A549 (cell line): ENCODE results near the gene AAMP. TPM values are rescaled to one million over a fixed set of nuclear protein-coding genes. Genes with fewer than 3 reads are reported as not detected.

ENCODE experiments used
- ATAC-seq, 2 experiments: fragments of 200-7000 bp in 1 of 2; fragments of >200 bp in 1 of 2; cut with Nextera tagmentation in 1 of 2; cut with Tn5 transposase in 1 of 2; 3 replicates each; pipeline versions ENCODE4 v1.8.0 to v1.9.1; 2018 to 2020; ENCODE audit warnings: mild to moderate bottlenecking in 1 of 2, moderate library complexity in 1 of 2
- CTCF ChIA-PET: fragments of 300-600 bp; sonication (Branson Sonifier 250); formaldehyde crosslinking; extraction: SDS; loops from one replicate; lab custom pipeline; 2021; ENCODE audit warnings: antibody characterized with exemption, inconsistent platforms; lab: Yijun Ruan, JAX
- POLR2A ChIA-PET: fragments of 350-600 bp; formaldehyde crosslinking; extraction: SDS; loops from one replicate; lab custom pipeline; 2021; ENCODE audit warnings: antibody characterized with exemption, inconsistent platforms; lab: Yijun Ruan, JAX
- DNase-seq, 2 experiments: peaks; one replicate each; pipeline versions ENCODE4 v3.0.0 to v3.0.0-alpha.2; 2011 to 2016; ENCODE audit warnings: low read depth in 1 of 2, low spot score in 1 of 2
- FAIRE-seq: peaks from 2 replicates; lab custom pipeline; 2011; peaks lifted over from hg19 to GRCh38; lab: Jason Lieb, UNC
- H3K27ac ChIP-seq, 2 experiments: fragments of >200 bp; sonication (Bioruptor Twin); formaldehyde crosslinking; 3 replicates each; pipeline ENCODE4 v1.5.1; 2016 to 2017
- H3K4me1 ChIP-seq: fragments of >200 bp; sonication (Bioruptor Twin); formaldehyde crosslinking; 3 replicates; pipeline ENCODE4 v1.6.1; 2016
- H3K4me2 ChIP-seq: fragments of >200 bp; sonication (Bioruptor Twin); formaldehyde crosslinking; 3 replicates; pipeline ENCODE4 v1.6.1; 2016
- H3K4me3 ChIP-seq: fragments of >200 bp; sonication (Bioruptor Twin); formaldehyde crosslinking; 3 replicates; pipeline ENCODE4 v1.5.1; 2016
- H3K9me3 ChIP-seq: fragments of >200 bp; sonication (Bioruptor Twin); formaldehyde crosslinking; 3 replicates; pipeline ENCODE4 v1.6.1; 2016
- BCL3 ChIP-seq: fragments of >200 bp; sonication (Bioruptor Twin); formaldehyde crosslinking; IDR thresholded peaks from 3 replicates; pipeline ENCODE4 v1.6.1; 2016
- BHLHE40 ChIP-seq: IDR thresholded peaks from 2 replicates; pipeline ENCODE4 v1.6.1; 2012; ENCODE audit warnings: low read depth, low read length, inconsistent platforms
- CBX2 ChIP-seq: fragments of 200-600 bp; sonication (generic); IDR thresholded peaks from 2 replicates; pipeline ENCODE4 v1.6.1; 2016; ENCODE audit warnings: low read depth, mild to moderate bottlenecking, borderline replicate concordance
- CBX8 ChIP-seq: fragments of 200-600 bp; sonication (generic); IDR thresholded peaks from 2 replicates; pipeline ENCODE4 v1.6.1; 2016
- CEBPB ChIP-seq, 2 experiments: fragments of >200 bp in 1 of 2; sonication (Bioruptor Twin) in 1 of 2; formaldehyde crosslinking in 1 of 2; IDR thresholded peaks; 2 replicates each; pipeline ENCODE4 v1.6.1; 2012 to 2016
- CHD2 ChIP-seq: fragments of 150-350 bp; IDR thresholded peaks from 2 replicates; pipeline ENCODE4 v1.6.1; 2014; ENCODE audit warnings: low read length; ENCODE audit not compliant: partially characterized antibody
- EP300 ChIP-seq, 2 experiments: fragments of >200 bp; sonication (Bioruptor Twin); formaldehyde crosslinking; IDR thresholded peaks; 2 replicates in 1 of 2; 3 replicates in 1 of 2; pipeline ENCODE4 v1.6.1; 2016 to 2017
- FOSB ChIP-seq: fragments of 250-450 bp; sonication (Bioruptor Pico); IDR thresholded peaks from 2 replicates; pipeline ENCODE4 v1.5.0; 2020; ENCODE audit warnings: mild to moderate bottlenecking, moderate library complexity
- FOXS1 ChIP-seq: fragments of 250-450 bp; sonication (Bioruptor Pico); IDR thresholded peaks from 2 replicates; pipeline ENCODE4 v1.5.0; 2020; ENCODE audit warnings: mild to moderate bottlenecking, moderate library complexity
- GATA3 ChIP-seq: IDR thresholded peaks from 2 replicates; pipeline ENCODE4 v1.6.1; 2012; ENCODE audit warnings: borderline replicate concordance
- HDAC2 ChIP-seq: fragments of 200-600 bp; sonication (generic); IDR thresholded peaks from 2 replicates; pipeline ENCODE4 v1.6.1; 2016
- HMGXB4 ChIP-seq: fragments of 250-450 bp; sonication (Bioruptor Pico); IDR thresholded peaks from 2 replicates; pipeline ENCODE4 v1.5.0; 2021; ENCODE audit warnings: mild to moderate bottlenecking, moderate library complexity, borderline replicate concordance
- HOXA7 ChIP-seq: fragments of 250-450 bp; sonication (Bioruptor Pico); IDR thresholded peaks from 2 replicates; pipeline ENCODE4 v1.5.0; 2020; ENCODE audit warnings: mild to moderate bottlenecking, moderate library complexity
- JUN ChIP-seq, 2 experiments: fragments of >200 bp; sonication (Bioruptor Twin); formaldehyde crosslinking; IDR thresholded peaks; 2 replicates in 1 of 2; 3 replicates in 1 of 2; pipeline ENCODE4 v1.6.1; 2016 to 2017
- KDM1A ChIP-seq: fragments of 200-600 bp; sonication (generic); IDR thresholded peaks from 2 replicates; pipeline ENCODE4 v1.6.1; 2016; ENCODE audit warnings: low read depth, mild to moderate bottlenecking
- MAX ChIP-seq: IDR thresholded peaks from 2 replicates; pipeline ENCODE4 v1.6.1; 2012
- PHF8 ChIP-seq: fragments of 200-600 bp; sonication (generic); IDR thresholded peaks from 2 replicates; pipeline ENCODE4 v1.6.1; 2016; ENCODE audit warnings: low read depth, mild to moderate bottlenecking, antibody characterized with exemption, moderate library complexity, borderline replicate concordance
- RAD21 ChIP-seq, 2 experiments: fragments of >200 bp in 1 of 2; sonication (Bioruptor Twin) in 1 of 2; formaldehyde crosslinking in 1 of 2; IDR thresholded peaks in 1 of 2; conservative IDR thresholded peaks in 1 of 2; 2 replicates in 1 of 2; 3 replicates in 1 of 2; pipeline ENCODE4 v1.6.1; 2012 to 2018; ENCODE audit warnings: inconsistent platforms in 1 of 2
- RFX5 ChIP-seq: fragments of 450-650 bp; IDR thresholded peaks from 2 replicates; pipeline ENCODE4 v1.7.1; 2014; ENCODE audit warnings: antibody characterized with exemption, mild to moderate bottlenecking, moderate library complexity
- RNF2 ChIP-seq: fragments of 200-600 bp; sonication (generic); IDR thresholded peaks from 2 replicates; pipeline ENCODE4 v1.6.1; 2016; ENCODE audit warnings: low read depth, mild to moderate bottlenecking, antibody characterized with exemption, moderate library complexity, borderline replicate concordance
- SREBF2 ChIP-seq: fragments of 450-650 bp; IDR thresholded peaks from 2 replicates; pipeline ENCODE4 v1.6.1; 2014; ENCODE audit warnings: mild to moderate bottlenecking, moderate library complexity
- TFCP2L1 ChIP-seq: fragments of 250-450 bp; sonication (Bioruptor Pico); IDR thresholded peaks from 2 replicates; pipeline ENCODE4 v1.5.0; 2021; ENCODE audit warnings: mild to moderate bottlenecking
- TP53 ChIP-seq: fragments of 250-450 bp; sonication (Bioruptor Pico); IDR thresholded peaks from 2 replicates; pipeline ENCODE4 v1.5.0; 2021; ENCODE audit warnings: mild to moderate bottlenecking, moderate library complexity
- USF2 ChIP-seq: fragments of 450-650 bp; IDR thresholded peaks from 2 replicates; pipeline ENCODE4 v1.6.1; 2014; ENCODE audit warnings: antibody characterized with exemption
- ZSCAN20 ChIP-seq: fragments of 250-450 bp; sonication (Bioruptor Pico); IDR thresholded peaks from 2 replicates; pipeline ENCODE4 v1.8.0; 2022; ENCODE audit warnings: mild to moderate bottlenecking, moderate library complexity
- WGBS: methylation state at CpG from one replicate; pipeline ENCODE4 v1.1.6; 2017; ENCODE audit errors: missing lambda C conversion rate; 5-methylcytosine and 5-hydroxymethylcytosine counted together
- polyA plus RNA-seq, 4 experiments: library from polyadenylated mRNA; depleted of rRNA in 3 of 4; stranded (reverse); fragments of >200 nt; fragmentation: RNase III in 1 of 4; extraction: RNeasy Plus Mini Kit Qiagen cat#74134 plus additional on column Dnase treatment in 1 of 4; gene quantifications; 2 replicates in 3 of 4; 3 replicates in 1 of 4; pipeline ENCODE4 v1.2.3, GENCODE V29; 2011 to 2017

AAMP gene
- polyA plus RNA-seq, 2 of the 4 experiments (the other 2 are of a cell fraction): 82.0 to 173 TPM

- CTCF ChIA-PET: interaction anchor here (1.0 to 2.7 kb wide), 7 partner anchors 15 to 468 kb away, joined by 3 to 8 read pairs (median 4); partner anchors contain the start of genes AAMP, PNKD and TMBIM1
- WGBS: 93% methylated on average over 5 of the region's 5 CpGs
- TF ChIP-seq ZSCAN20 (CRISPR knock-in tag) (no peak), BHLHE40 (no peak), MAX (no peak), RFX5 (no peak), EP300 (IDR thresholded peaks at IDR 0.05) (no peak), FOSB (CRISPR knock-in tag) (no peak), JUN (IDR thresholded peaks at IDR 0.05) (no peak)
- FAIRE-seq (no peak), ATAC-seq (no peak), DNase-seq (no peak)
- POLR2A ChIA-PET: no interaction called here
- H3K27ac ChIP-seq: no peak overlapping the region
- no peaks in the 10 kb centered on the region for H3K4me1 ChIP-seq
- no peaks in the 10 kb centered on the region for H3K9me3 ChIP-seq
- H3K4me3 ChIP-seq: no peak overlapping the region
- H3K4me2 ChIP-seq: no peak overlapping the region
Observed at GRCh38 chr2:218253232-218253625, 16.7 kb downstream of the AAMP start.

GRCh38 chr2:218252509-218253231 is 17.3 kb downstream of the AAMP start:
- WGBS: 77% methylated on average over 7 of the region's 7 CpGs
- no peak for DNase-seq
- no peak for ATAC-seq
- no peak overlapping the region for H3K4me3 ChIP-seq
- TF ChIP-seq HMGXB4 (CRISPR knock-in tag) (no peak), TP53 (no peak), CEBPB (IDR thresholded peaks at IDR 0.05) (no peak), GATA3 (no peak), PHF8 (no peak), HDAC2 (no peak), BCL3 (no peak), CBX8 (no peak), KDM1A (no peak), FOXS1 (CRISPR knock-in tag) (no peak)
- no peak for FAIRE-seq
- H3K9me3 ChIP-seq: no peaks in the 10 kb centered on the region
- H3K4me1 ChIP-seq: no peaks in the 10 kb centered on the region
- H3K4me2 ChIP-seq: no peak overlapping the region
- POLR2A ChIA-PET: no interaction called here
- no peak overlapping the region for H3K27ac ChIP-seq
- CTCF ChIA-PET: interaction anchor here (1.1 to 2.7 kb wide), 5 partner anchors 15 to 49 kb away, joined by 3 to 8 read pairs (median 4); partner anchors contain the start of genes AAMP, PNKD and TMBIM1

GRCh38 chr2:218249691-218250090 is 20.2 kb downstream of the AAMP start:
- CTCF ChIA-PET: no interaction called here
- Histone ChIP-seq H3K4me3 (no peak overlapping the region), H3K9me3 (no peaks in the 10 kb centered on the region), H3K27ac (no peak overlapping the region), H3K4me1 (no peaks in the 10 kb centered on the region), H3K4me2 (no peak overlapping the region)
- no peak for FAIRE-seq
- 95% methylated on average over 13 of the region's 13 CpGs for WGBS
- no peak for TF ChIP-seq HOXA7 (CRISPR knock-in tag)
- no peak for TF ChIP-seq FOSB (CRISPR knock-in tag)
- TF ChIP-seq CHD2: no peak
- TF ChIP-seq TFCP2L1: no peak
- TF ChIP-seq TP53: no peak
- TF ChIP-seq CBX2: no peak
- TF ChIP-seq KDM1A: no peak
- no peak for TF ChIP-seq SREBF2
- TF ChIP-seq USF2: no peak
- TF ChIP-seq RNF2: no peak
- no peak for TF ChIP-seq RAD21 (conservative IDR thresholded peaks at IDR 0.05 in 1 of 2, IDR thresholded peaks at IDR 0.05 in 1 of 2)
- DNase-seq: no peak
- POLR2A ChIA-PET: no interaction called here
- ATAC-seq: no peak
